K562 (cell line): ENCODE data around the gene PIK3C2B. TPM values are rescaled to one million over a fixed set of nuclear protein-coding genes. Genes with fewer than 3 reads are reported as not detected.

ENCODE experiments used
- CTCF ChIP-seq, 3 experiments: IDR thresholded peaks in 2 of 3; conservative IDR thresholded peaks in 1 of 3; 2 replicates each; pipeline ENCODE4 v1.5.1; 2011 to 2012; ENCODE audit warnings: low read length in 3 of 3, mild to moderate bottlenecking in 3 of 3, control low read depth in 2 of 3, improper control_type of control experiment in 1 of 3, inconsistent platforms in 1 of 3, low read depth in 1 of 3, mixed read lengths in 1 of 3, moderate library complexity in 1 of 3; ENCODE audit not compliant: insufficient read depth in 2 of 3
- JUN ChIP-seq, 2 experiments: sonication (generic) in 1 of 2; formaldehyde crosslinking in 1 of 2; IDR thresholded peaks; 2 replicates each; pipeline versions ENCODE4 v1.6.1 to v1.8.0; 2012 to 2022; ENCODE audit warnings: borderline replicate concordance in 2 of 2, mild to moderate bottlenecking in 2 of 2, improper control_type of control experiment in 1 of 2, low read depth in 1 of 2, low read length in 1 of 2, missing genetic modification reagents in 1 of 2
- SREBF1 ChIP-seq: fragments of 150-350 bp; IDR thresholded peaks from 2 replicates; pipeline ENCODE4 v1.6.1; 2014; ENCODE audit warnings: antibody characterized with exemption, low read depth, low read length, borderline replicate concordance
- TCF15 ChIP-seq: fragments of 250-450 bp; sonication (Bioruptor Pico); IDR thresholded peaks from 2 replicates; pipeline ENCODE4 v1.8.0; 2022; ENCODE audit warnings: moderate library complexity, mild to moderate bottlenecking, inconsistent platforms
- polyA plus RNA-seq, 8 experiments: library from polyadenylated mRNA; depleted of rRNA in 4 of 8; stranded (reverse) in 5 of 8; unstranded in 3 of 8; fragments of >200 nt; fragmentation: Nextera tagmentation in 2 of 8; fragmentation: Illumina TruSeq in 1 of 8; extraction: Ambion mirVana in 2 of 8; extraction: Trizol in 1 of 8; gene quantifications; 2 replicates each; pipeline versions ENCODE4 v1.2.1 to v1.2.3, GENCODE V29; 2011 to 2014; ENCODE audit warnings: inconsistent platforms in 1 of 8, missing spikeins in 1 of 8
- total RNA-seq, 7 experiments: library from RNA; depleted of rRNA in 6 of 7; stranded (reverse); fragments of >200 nt in 6 of 7; fragmentation: Illumina TruSeq in 2 of 7; extraction: Trizol in 2 of 7; gene quantifications; 2 replicates each; pipeline versions ENCODE4 v1.2.1 to v1.2.3, GENCODE V29; 2011 to 2021; ENCODE audit warnings: low replicate concordance in 1 of 7
- TF ChIP-seq, protein P1 (sequence below): sonication (generic); formaldehyde crosslinking; IDR thresholded peaks from 2 replicates; pipeline ENCODE4 v1.8.0; 2022; ENCODE audit warnings: mild to moderate bottlenecking, missing genetic modification reagents

PIK3C2B gene
- total and polyA plus RNA-seq, 9 of the 15 experiments (the other 6 are each of a cell fraction or from before 2014, with no cell fraction given): 0.10 to 2.9 (median 0.72) TPM

DNA sequence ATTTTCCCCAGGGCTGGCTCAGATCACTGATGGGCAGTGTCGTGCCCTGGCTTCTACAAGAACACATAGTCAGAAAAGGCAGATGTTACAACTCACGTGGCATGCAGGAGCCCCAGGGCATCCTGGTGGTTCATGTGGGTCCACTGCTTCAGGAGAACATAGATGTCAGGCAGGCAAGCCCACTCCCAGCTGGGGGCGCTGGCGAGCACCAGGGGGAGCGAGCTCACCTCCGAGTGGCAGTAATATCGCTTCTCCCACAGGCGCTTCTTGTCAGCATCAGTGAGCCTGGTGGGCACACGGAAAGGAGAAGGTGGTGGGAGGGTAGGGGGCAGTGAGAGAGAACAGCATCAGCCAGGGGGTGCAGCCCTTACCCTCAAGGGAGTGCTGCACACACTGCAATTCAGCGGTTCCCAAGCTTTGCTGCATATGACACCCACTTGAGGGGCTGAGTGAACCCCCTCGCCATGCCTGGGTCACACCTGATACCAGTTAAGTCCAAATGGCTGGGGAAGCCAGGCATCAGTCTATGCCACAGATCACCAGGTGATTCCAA, 48.7 kb downstream of the PIK3C2B start (continued):
- TF ChIP-seq, protein P1, sequence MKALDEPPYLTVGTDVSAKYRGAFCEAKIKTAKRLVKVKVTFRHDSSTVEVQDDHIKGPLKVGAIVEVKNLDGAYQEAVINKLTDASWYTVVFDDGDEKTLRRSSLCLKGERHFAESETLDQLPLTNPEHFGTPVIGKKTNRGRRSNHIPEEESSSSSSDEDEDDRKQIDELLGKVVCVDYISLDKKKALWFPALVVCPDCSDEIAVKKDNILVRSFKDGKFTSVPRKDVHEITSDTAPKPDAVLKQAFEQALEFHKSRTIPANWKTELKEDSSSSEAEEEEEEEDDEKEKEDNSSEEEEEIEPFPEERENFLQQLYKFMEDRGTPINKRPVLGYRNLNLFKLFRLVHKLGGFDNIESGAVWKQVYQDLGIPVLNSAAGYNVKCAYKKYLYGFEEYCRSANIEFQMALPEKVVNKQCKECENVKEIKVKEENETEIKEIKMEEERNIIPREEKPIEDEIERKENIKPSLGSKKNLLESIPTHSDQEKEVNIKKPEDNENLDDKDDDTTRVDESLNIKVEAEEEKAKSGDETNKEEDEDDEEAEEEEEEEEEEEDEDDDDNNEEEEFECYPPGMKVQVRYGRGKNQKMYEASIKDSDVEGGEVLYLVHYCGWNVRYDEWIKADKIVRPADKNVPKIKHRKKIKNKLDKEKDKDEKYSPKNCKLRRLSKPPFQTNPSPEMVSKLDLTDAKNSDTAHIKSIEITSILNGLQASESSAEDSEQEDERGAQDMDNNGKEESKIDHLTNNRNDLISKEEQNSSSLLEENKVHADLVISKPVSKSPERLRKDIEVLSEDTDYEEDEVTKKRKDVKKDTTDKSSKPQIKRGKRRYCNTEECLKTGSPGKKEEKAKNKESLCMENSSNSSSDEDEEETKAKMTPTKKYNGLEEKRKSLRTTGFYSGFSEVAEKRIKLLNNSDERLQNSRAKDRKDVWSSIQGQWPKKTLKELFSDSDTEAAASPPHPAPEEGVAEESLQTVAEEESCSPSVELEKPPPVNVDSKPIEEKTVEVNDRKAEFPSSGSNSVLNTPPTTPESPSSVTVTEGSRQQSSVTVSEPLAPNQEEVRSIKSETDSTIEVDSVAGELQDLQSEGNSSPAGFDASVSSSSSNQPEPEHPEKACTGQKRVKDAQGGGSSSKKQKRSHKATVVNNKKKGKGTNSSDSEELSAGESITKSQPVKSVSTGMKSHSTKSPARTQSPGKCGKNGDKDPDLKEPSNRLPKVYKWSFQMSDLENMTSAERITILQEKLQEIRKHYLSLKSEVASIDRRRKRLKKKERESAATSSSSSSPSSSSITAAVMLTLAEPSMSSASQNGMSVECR: 0 out of 2 replicates have a peak, but pooled peaks have one; percentile 44
- TF ChIP-seq TCF15 (CRISPR knock-in tag) (0 out of 2 replicates have a peak, but pooled peaks have one; percentile 43), SREBF1 (no peak), JUN (IDR thresholded peaks at IDR 0.05; ENCODE audit: borderline replicate concordance, low read depth, low read length) (no peak), JUN (CRISPR knock-in tag; IDR thresholded peaks at IDR 0.05; ENCODE audit: borderline replicate concordance) (0 out of 2 replicates have a peak, but pooled peaks have one; percentile 43), CTCF (IDR thresholded peaks at IDR 0.05 in 2 of 3, conservative IDR thresholded peaks at IDR 0.05 in 1 of 3; ENCODE audit: insufficient read depth in 2 of 3, low read depth in 1 of 3, low read length in 3 of 3) (peak; percentile 89 to 96 (median 93))

Other genes starting within 250 kb of the PIK3C2B start
- not detected in 2 replicates for gene PLEKHA6, start 134.9 kb downstream of the PIK3C2B start, total RNA-seq (2014; rRNA removed)
- gene PLEKHA6, start 134.9 kb downstream of the PIK3C2B start, total RNA-seq (2014; rRNA removed; fragmentation: Illumina TruSeq; extraction: Trizol): not detected in 2 replicates
- gene PLEKHA6, start 134.9 kb downstream of the PIK3C2B start, total RNA-seq (2015; rRNA removed; fragmentation: Illumina TruSeq; extraction: Trizol): 0.04 and 0.34 TPM in 2 replicates
- 0.29 and 0.33 TPM in 2 replicates for gene PLEKHA6, start 134.9 kb downstream of the PIK3C2B start, total RNA-seq (2021)
- gene PLEKHA6, start 134.9 kb downstream of the PIK3C2B start, polyA plus RNA-seq (2011; rRNA removed): 0.01 TPM in 2 replicates
- gene PLEKHA6, start 134.9 kb downstream of the PIK3C2B start, polyA plus RNA-seq (2014; fragmentation: Illumina TruSeq; extraction: Trizol): not detected in 2 replicates
- gene PLEKHA6, start 134.9 kb downstream of the PIK3C2B start, polyA plus RNA-seq (2014; fragmentation: Nextera tagmentation; extraction: Ambion mirVana): under 1 TPM in 1 of 2 experiments, not detected in 1; under 0.01 TPM
- gene PLEKHA6, start 134.9 kb downstream of the PIK3C2B start, polyA plus RNA-seq (2014; rRNA removed): 0.01 TPM in 1 of 2 replicates, not detected in the other
- 30.8 and 32.3 TPM in 2 replicates for gene PPP1R15B, start 83.0 kb downstream of the PIK3C2B start, total RNA-seq (2014; rRNA removed)
- gene PPP1R15B, start 83.0 kb downstream of the PIK3C2B start, total RNA-seq (2014; rRNA removed; fragmentation: Illumina TruSeq; extraction: Trizol): 42.2 and 45.5 TPM in 2 replicates
- gene PPP1R15B, start 83.0 kb downstream of the PIK3C2B start, total RNA-seq (2015; rRNA removed; fragmentation: Illumina TruSeq; extraction: Trizol): 30.6 and 32.4 TPM in 2 replicates
- 46.5 and 48.1 TPM in 2 replicates for gene PPP1R15B, start 83.0 kb downstream of the PIK3C2B start, total RNA-seq (2021)
- 24.6 and 27.0 TPM in 2 replicates for gene PPP1R15B, start 83.0 kb downstream of the PIK3C2B start, polyA plus RNA-seq (2011; rRNA removed)
- gene PPP1R15B, start 83.0 kb downstream of the PIK3C2B start, polyA plus RNA-seq (2014; fragmentation: Illumina TruSeq; extraction: Trizol): 34.2 and 36.5 TPM in 2 replicates
- gene PPP1R15B, start 83.0 kb downstream of the PIK3C2B start, polyA plus RNA-seq (2014; fragmentation: Nextera tagmentation; extraction: Ambion mirVana): 10 to 100 TPM; 17.0 to 24.7 TPM
- 26.9 and 27.2 TPM in 2 replicates for gene PPP1R15B, start 83.0 kb downstream of the PIK3C2B start, polyA plus RNA-seq (2014; rRNA removed)
- 21.2 and 24.6 TPM in 2 replicates for gene MDM4, start 21.6 kb upstream of the PIK3C2B start, total RNA-seq (2014; rRNA removed)
- 40.6 and 53.0 TPM in 2 replicates for gene MDM4, start 21.6 kb upstream of the PIK3C2B start, total RNA-seq (2014; rRNA removed; fragmentation: Illumina TruSeq; extraction: Trizol)
- 32.2 and 33.4 TPM in 2 replicates for gene MDM4, start 21.6 kb upstream of the PIK3C2B start, total RNA-seq (2015; rRNA removed; fragmentation: Illumina TruSeq; extraction: Trizol)
- 55.9 and 61.7 TPM in 2 replicates for gene MDM4, start 21.6 kb upstream of the PIK3C2B start, total RNA-seq (2021)
- 41.2 and 46.7 TPM in 2 replicates for gene MDM4, start 21.6 kb upstream of the PIK3C2B start, polyA plus RNA-seq (2011; rRNA removed)
- gene MDM4, start 21.6 kb upstream of the PIK3C2B start, polyA plus RNA-seq (2014; fragmentation: Illumina TruSeq; extraction: Trizol): 10.0 TPM in 2 replicates
- gene MDM4, start 21.6 kb upstream of the PIK3C2B start, polyA plus RNA-seq (2014; fragmentation: Nextera tagmentation; extraction: Ambion mirVana): 10 to 100 TPM in 1 of 2 experiments, 1 to 10 TPM in 1; 3.3 to 11.1 TPM
- gene MDM4, start 21.6 kb upstream of the PIK3C2B start, polyA plus RNA-seq (2014; rRNA removed): 17.9 and 22.6 TPM in 2 replicates
- gene LRRN2, start 190.9 kb upstream of the PIK3C2B start, total RNA-seq (2014; rRNA removed): 0.05 TPM in 1 of 2 replicates, not detected in the other
- gene LRRN2, start 190.9 kb upstream of the PIK3C2B start, total RNA-seq (2014; rRNA removed; fragmentation: Illumina TruSeq; extraction: Trizol): not detected in 2 replicates
- not detected in 2 replicates for gene LRRN2, start 190.9 kb upstream of the PIK3C2B start, total RNA-seq (2015; rRNA removed; fragmentation: Illumina TruSeq; extraction: Trizol)
- not detected in 2 replicates for gene LRRN2, start 190.9 kb upstream of the PIK3C2B start, total RNA-seq (2021)
- gene LRRN2, start 190.9 kb upstream of the PIK3C2B start, polyA plus RNA-seq (2011; rRNA removed): not detected in 2 replicates
- 0.06 TPM in 1 of 2 replicates, not detected in the other for gene LRRN2, start 190.9 kb upstream of the PIK3C2B start, polyA plus RNA-seq (2014; fragmentation: Illumina TruSeq; extraction: Trizol)
- gene LRRN2, start 190.9 kb upstream of the PIK3C2B start, polyA plus RNA-seq (2014; fragmentation: Nextera tagmentation; extraction: Ambion mirVana): not detected
- not detected in 2 replicates for gene LRRN2, start 190.9 kb upstream of the PIK3C2B start, polyA plus RNA-seq (2014; rRNA removed)